ENCODE results near the gene MXI1. TPM values are rescaled to one million over a fixed set of nuclear protein-coding genes. Genes with fewer than 3 reads are reported as not detected.

MXI1 gene
- total RNA-seq, 1 experiment from 2014 or later: 16.6 TPM

- no peak for TF ChIP-seq PREB (CRISPR knock-in tag; IDR thresholded peaks at IDR 0.05; ENCODE audit: borderline replicate concordance)
- peak; percentile 92 for TF ChIP-seq SP1 (CRISPR knock-in tag; conservative IDR thresholded peaks at IDR 0.05)
- TF ChIP-seq E2F1 (CRISPR knock-in tag; IDR thresholded peaks at IDR 0.05): no peak
- no peak for TF ChIP-seq FOXP1 (CRISPR knock-in tag; IDR thresholded peaks at IDR 0.05; ENCODE audit: borderline replicate concordance)
Observed at GRCh38 chr10:110225756-110226542, 18.5 kb downstream of the MXI1 start (continued).

- POLR2A ChIA-PET: interaction anchor here (0.7 to 9.5 kb wide), 2 partner anchors 17 to 20 kb away, joined by 3 to 101 read pairs; no protein-coding TSS in a partner anchor
- H3K36me3 Mint-ChIP-seq: no peaks in the 10 kb centered on the region
- H3K27me3 Mint-ChIP-seq (ENCODE audit: low read depth): peaks cover 22% of the 10 kb centered on the region
- H3K4me3 Mint-ChIP-seq: peak overlapping the region; percentile 96
- 0 out of 2 replicates have a peak overlapping the region, but pooled peaks have one; percentile 32 for H3K27ac Mint-ChIP-seq
- H3K9me3 Mint-ChIP-seq: no peaks in the 10 kb centered on the region
- peak; percentile 50 for ATAC-seq
- CTCF ChIA-PET: interaction anchor here (0.6 to 1.6 kb wide), 10 partner anchors 16 to 400 kb away, joined by 3 to 12 read pairs (median 4); no protein-coding TSS in a partner anchor
- H3K4me1 Mint-ChIP-seq: peaks cover 34% of the 10 kb centered on the region
- DNase-seq (ENCODE audit: low spot score): peak; percentile 87
- TF ChIP-seq ATF3 (CRISPR knock-in tag; conservative IDR thresholded peaks at IDR 0.05) (no peak), TCF7 (CRISPR knock-in tag; IDR thresholded peaks at IDR 0.05; ENCODE audit: low read depth) (no peak), SP1 (CRISPR knock-in tag; conservative IDR thresholded peaks at IDR 0.05) (no peak), ETV6 (CRISPR knock-in tag; IDR thresholded peaks at IDR 0.05) (no peak), STAT6 (CRISPR knock-in tag; conservative IDR thresholded peaks at IDR 0.05; ENCODE audit: low read depth) (no peak), E2F4 (CRISPR knock-in tag; IDR thresholded peaks at IDR 0.05; ENCODE audit: borderline replicate concordance, low read depth) (no peak), NR3C1 (CRISPR knock-in tag; conservative IDR thresholded peaks at IDR 0.05; ENCODE audit: low read depth) (no peak), NFATC4 (CRISPR knock-in tag; IDR thresholded peaks at IDR 0.05) (no peak), ZNF671 (CRISPR knock-in tag; IDR thresholded peaks at IDR 0.05) (no peak), ATF1 (CRISPR knock-in tag; IDR thresholded peaks at IDR 0.05) (no peak), ZNF425 (CRISPR knock-in tag; conservative IDR thresholded peaks at IDR 0.05) (no peak), CTCF (IDR thresholded peaks at IDR 0.05) (no peak), ESRRA (CRISPR knock-in tag; IDR thresholded peaks at IDR 0.05; ENCODE audit: borderline replicate concordance) (no peak), NFE2L1 (CRISPR knock-in tag; IDR thresholded peaks at IDR 0.05) (no peak)
Observed at GRCh38 chr10:110226543-110226925, 19.1 kb downstream of the MXI1 start.

Measured in WTC11 (cell line).